Mesenchymal stem cell (in vitro differentiated cells and primary cell): Measurements from ENCODE around the gene ERGIC1.
A peak's percentile ranks its signal among the peaks of the same experiment; 100 is the strongest.
"Not testable (repeated sequence)": the region's sequence is repeated elsewhere in the genome, so short reads cannot be mapped to it uniquely, and the experiment has no call there.

Experiments used
- DNase-seq: peaks from one replicate; pipeline ENCODE4 v3.0.0-alpha.2; 2013
- H2AFZ ChIP-seq: one replicate; pipeline ENCODE4 v1.6.1; 2013; ENCODE audit warnings: low read depth, mild to moderate bottlenecking, control low read depth, inconsistent platforms, low read length, moderate library complexity
- H2AK5ac ChIP-seq: 2 replicates; pipeline ENCODE4 v1.6.1; 2013; ENCODE audit warnings: low read length, moderate library complexity, mild to moderate bottlenecking, inconsistent platforms; ENCODE audit not compliant: severe bottlenecking
- H2BK120ac ChIP-seq: one replicate; pipeline ENCODE4 v1.6.1; 2013; ENCODE audit warnings: low read depth, mild to moderate bottlenecking, inconsistent platforms, low read length, moderate library complexity
- H2BK12ac ChIP-seq, 2 experiments: one replicate each; pipeline ENCODE4 v1.6.1; 2013; ENCODE audit warnings: inconsistent platforms in 2 of 2, low read length in 2 of 2, mild to moderate bottlenecking in 2 of 2, moderate library complexity in 2 of 2, control low read depth in 1 of 2
- H2BK15ac ChIP-seq: one replicate; pipeline ENCODE4 v1.6.1; 2013; ENCODE audit warnings: mild to moderate bottlenecking, low read depth, inconsistent platforms; ENCODE audit not compliant: poor library complexity, severe bottlenecking
- H2BK5ac ChIP-seq: 2 replicates; pipeline ENCODE4 v1.6.1; 2013; ENCODE audit warnings: low read depth, mild to moderate bottlenecking, low read length, control low read depth, inconsistent platforms; ENCODE audit not compliant: poor library complexity, severe bottlenecking
- H3K14ac ChIP-seq, 2 experiments: one replicate each; pipeline ENCODE4 v1.6.1; 2013; ENCODE audit warnings: inconsistent platforms in 2 of 2, low read length in 2 of 2, control low read depth in 1 of 2, mild to moderate bottlenecking in 1 of 2, moderate library complexity in 1 of 2
- H3K18ac ChIP-seq, 2 experiments: one replicate each; pipeline ENCODE4 v1.6.1; 2013; ENCODE audit warnings: inconsistent platforms in 2 of 2, low read length in 2 of 2, control low read depth in 1 of 2, low read depth in 1 of 2, mild to moderate bottlenecking in 1 of 2
- H3K23ac ChIP-seq, 2 experiments: one replicate each; pipeline ENCODE4 v1.6.1; 2013; ENCODE audit warnings: inconsistent platforms in 2 of 2, low read length in 2 of 2, mild to moderate bottlenecking in 2 of 2, moderate library complexity in 2 of 2, control low read depth in 1 of 2
- H3K27ac ChIP-seq: 2 replicates; pipeline ENCODE4 v1.5.1; 2013; ENCODE audit warnings: mild to moderate bottlenecking, moderate library complexity, low read length, control low read depth, inconsistent platforms; ENCODE audit not compliant: poor library complexity, severe bottlenecking
- H3K27me3 ChIP-seq, 2 experiments: 2 replicates each; pipeline versions ENCODE4 v1.6.1 to v1.7.0; 2013; ENCODE audit warnings: low read length in 2 of 2, mild to moderate bottlenecking in 2 of 2, moderate library complexity in 2 of 2, control low read depth in 1 of 2, inconsistent platforms in 1 of 2; ENCODE audit not compliant: control insufficient read depth in 1 of 2, insufficient read depth in 1 of 2
- H3K36me3 ChIP-seq, 2 experiments: 2 replicates each; pipeline versions ENCODE4 v1.6.1 to v1.7.0; 2013; ENCODE audit warnings: low read length in 2 of 2, control low read depth in 1 of 2, inconsistent platforms in 1 of 2, low read depth in 1 of 2, mild to moderate bottlenecking in 1 of 2; ENCODE audit not compliant: insufficient read depth in 2 of 2, control insufficient read depth in 1 of 2
- H3K4ac ChIP-seq, 2 experiments: one replicate each; pipeline ENCODE4 v1.6.1; 2013; ENCODE audit warnings: inconsistent platforms in 2 of 2, low read length in 2 of 2, mild to moderate bottlenecking in 2 of 2, moderate library complexity in 2 of 2, control low read depth in 1 of 2, low read depth in 1 of 2
- H3K4me1 ChIP-seq: 2 replicates; pipeline ENCODE4 v1.6.1; 2013; ENCODE audit warnings: low read depth, low read length, control low read depth; ENCODE audit not compliant: control insufficient read depth, insufficient read depth
- H3K4me2 ChIP-seq: 2 replicates; pipeline ENCODE4 v1.6.1; 2013; ENCODE audit warnings: low read length, mild to moderate bottlenecking, inconsistent platforms; ENCODE audit not compliant: poor library complexity, severe bottlenecking
- H3K4me3 ChIP-seq, 2 experiments: 2 replicates each; pipeline versions ENCODE4 v1.5.1 to v1.7.0; 2013; ENCODE audit warnings: low read length in 2 of 2, mild to moderate bottlenecking in 2 of 2, control low read depth in 1 of 2, low read depth in 1 of 2; ENCODE audit not compliant: insufficient read depth in 1 of 2
- H3K79me1 ChIP-seq: replicated peaks from 2 replicates; pipeline ENCODE4 v1.6.1; 2013; ENCODE audit warnings: mild to moderate bottlenecking, control low read depth, low read length, inconsistent platforms; ENCODE audit not compliant: poor library complexity, severe bottlenecking
- H3K9ac ChIP-seq: 2 replicates; pipeline ENCODE4 v1.7.0; 2013; ENCODE audit warnings: mild to moderate bottlenecking, low read length, moderate library complexity
- H3K9me3 ChIP-seq: 2 replicates; pipeline ENCODE4 v1.7.0; 2013; ENCODE audit warnings: mild to moderate bottlenecking, low read length; ENCODE audit not compliant: control insufficient read depth
- H4K8ac ChIP-seq: one replicate; pipeline ENCODE4 v1.6.1; 2013; ENCODE audit warnings: inconsistent platforms, mild to moderate bottlenecking, low read length, moderate library complexity
- H4K91ac ChIP-seq: one replicate; pipeline ENCODE4 v1.6.1; 2013; ENCODE audit warnings: mild to moderate bottlenecking, low read length, inconsistent platforms
- WGBS: methylation state at CpG from one replicate; pipeline ENCODE4 v1.1.7; 2013; ENCODE audit warnings: mixed read lengths; 5-methylcytosine and 5-hydroxymethylcytosine counted together

ERGIC1 gene

DNA sequence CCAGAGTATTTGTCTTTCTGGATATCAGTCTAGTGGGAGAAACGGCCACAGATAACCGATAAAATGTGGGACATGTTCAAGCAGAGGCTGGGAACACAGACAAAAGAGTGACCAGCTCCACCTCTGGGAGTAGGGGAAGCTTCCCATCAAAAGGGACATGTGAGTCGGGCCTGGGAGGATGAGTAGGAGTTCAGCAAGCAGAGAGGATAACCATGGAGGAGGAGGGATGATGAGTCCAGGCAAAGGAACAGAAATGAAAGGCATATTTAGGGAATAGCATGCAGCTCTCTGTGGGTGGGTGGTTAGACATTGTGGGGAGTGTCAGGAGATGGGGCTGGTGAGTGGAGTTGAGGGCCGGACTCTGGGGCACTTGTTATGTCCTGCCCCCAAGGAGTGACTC lies 61.5 kb downstream of the ERGIC1 start:
- Histone ChIP-seq H3K79me1 (peaks cover 16% of the 10 kb centered on the region), H3K9me3 (no peaks in the 10 kb centered on the region), H3K36me3 (peaks cover 23 to 62% of the 10 kb centered on the region in 2 experiments), H3K14ac (no peak overlapping the region), H2BK5ac (no peak overlapping the region), H3K9ac (no peak overlapping the region), H3K4me3 (no peak overlapping the region), H2BK12ac (no peak overlapping the region), H2BK120ac (no peak overlapping the region), H3K4me2 (no peak overlapping the region), H2AFZ (no peak overlapping the region), H2AK5ac (peak overlapping the region; percentile 75), H3K4ac (no peak overlapping the region), H3K23ac (no peak overlapping the region), H3K27ac (no peak overlapping the region), H4K8ac (no peak overlapping the region), H3K18ac (no peak overlapping the region), H3K27me3 (no peaks in the 10 kb centered on the region), H4K91ac (no peak overlapping the region), H2BK15ac (no peak overlapping the region), H3K4me1 (peaks cover 31% of the 10 kb centered on the region)
- DNase-seq: no peak
- 95% methylated on average over 4 of the region's 4 CpGs for WGBS

DNA sequence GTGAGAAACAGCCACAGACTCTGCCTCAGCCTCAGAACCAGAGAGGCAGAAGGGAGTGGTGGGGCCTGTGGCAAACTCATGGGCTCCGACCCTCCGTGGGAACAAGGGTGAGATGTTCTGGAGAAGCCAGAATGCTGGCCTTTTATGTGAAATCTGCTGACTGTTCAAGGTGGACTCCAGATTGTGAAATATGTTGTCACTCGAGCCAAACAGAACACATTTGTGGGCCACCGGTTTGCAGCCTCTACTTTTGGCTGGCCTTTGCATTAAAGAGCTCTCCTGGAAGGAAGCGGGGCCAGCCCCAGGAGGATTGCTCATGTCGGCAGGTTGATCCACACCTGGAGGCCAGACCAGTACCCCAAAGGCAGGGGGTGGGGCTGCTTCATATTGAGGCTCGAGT lies 62.4 kb downstream of the ERGIC1 start:
- H2BK5ac ChIP-seq: peak overlapping the region; percentile 59
- H2BK12ac ChIP-seq: peak overlapping the region; percentile 34 to 76
- no peak overlapping the region for H3K23ac ChIP-seq
- H2AFZ ChIP-seq: no peak overlapping the region
- H3K36me3 ChIP-seq: peaks cover 17 to 62% of the 10 kb centered on the region in 2 experiments
- DNase-seq: peak; percentile 30
- H3K9ac ChIP-seq: peak overlapping the region; percentile 90
- H3K4me1 ChIP-seq: peaks cover 36% of the 10 kb centered on the region
- no peaks in the 10 kb centered on the region for H3K9me3 ChIP-seq
- H2AK5ac ChIP-seq: peak overlapping the region; percentile 99
- peak overlapping the region in 1 of 2 experiments; percentile 24 for H3K4ac ChIP-seq
- H3K27ac ChIP-seq: peak overlapping the region; percentile 98
- peak overlapping the region; percentile 56 for H4K91ac ChIP-seq
- H3K27me3 ChIP-seq: no peaks in the 10 kb centered on the region
- H3K4me3 ChIP-seq: no peak overlapping the region
- WGBS: 91% methylated on average over 7 of the region's 7 CpGs
- no peak overlapping the region for H3K14ac ChIP-seq
- peaks cover 14% of the 10 kb centered on the region for H3K79me1 ChIP-seq
- no peak overlapping the region for H4K8ac ChIP-seq
- H2BK15ac ChIP-seq: no peak overlapping the region
- peak overlapping the region; percentile 24 for H2BK120ac ChIP-seq
- H3K18ac ChIP-seq: peak overlapping the region; percentile 61 to 68
- no peak overlapping the region for H3K4me2 ChIP-seq

DNA sequence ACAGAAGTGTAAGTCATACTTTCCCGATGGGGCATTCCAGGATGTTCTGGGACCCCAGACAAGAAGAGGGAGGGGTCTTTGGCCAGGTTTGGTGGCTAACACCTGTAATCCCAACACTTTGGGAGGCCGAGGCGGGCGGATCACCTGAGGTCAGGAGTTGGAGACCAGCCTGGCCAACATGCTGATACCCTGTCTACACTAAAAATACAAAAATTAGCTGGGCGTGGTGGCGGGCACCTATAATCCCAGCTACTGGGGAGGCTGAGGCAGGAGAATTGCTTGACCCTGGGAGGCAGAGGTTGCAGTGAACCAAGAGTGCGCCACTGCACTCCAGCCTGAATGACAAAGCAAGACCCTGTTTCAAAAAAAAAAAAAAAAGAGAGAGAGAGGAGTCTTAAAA lies 63.0 kb downstream of the ERGIC1 start:
- not testable (repeated sequence) for H3K4me2 ChIP-seq, DNase-seq, H4K8ac ChIP-seq, H3K27me3 ChIP-seq, H2BK15ac ChIP-seq, H2BK120ac ChIP-seq, H3K9me3 ChIP-seq, H2AFZ ChIP-seq, H3K14ac ChIP-seq, H3K23ac ChIP-seq
- Histone ChIP-seq H2BK5ac (peak overlapping the region; percentile 85), H3K4me1 (peaks cover 42% of the 10 kb centered on the region), H3K4ac (peak overlapping the region in 1 of 2 experiments; percentile 24), H3K79me1 (peaks cover 14% of the 10 kb centered on the region), H3K4me3 (peak overlapping the region in 1 of 2 experiments; percentile 45), H2BK12ac (peak overlapping the region in 1 of 2 experiments; percentile 76), H2AK5ac (peak overlapping the region; percentile 99), H3K18ac (peak overlapping the region in 1 of 2 experiments; percentile 68), H3K36me3 (peaks cover 21 to 65% of the 10 kb centered on the region in 2 experiments), H3K27ac (peak overlapping the region; percentile 98), H4K91ac (peak overlapping the region; percentile 29), H3K9ac (peak overlapping the region; percentile 90)
- 90% methylated on average over 4 of the region's 7 CpGs for WGBS

DNA sequence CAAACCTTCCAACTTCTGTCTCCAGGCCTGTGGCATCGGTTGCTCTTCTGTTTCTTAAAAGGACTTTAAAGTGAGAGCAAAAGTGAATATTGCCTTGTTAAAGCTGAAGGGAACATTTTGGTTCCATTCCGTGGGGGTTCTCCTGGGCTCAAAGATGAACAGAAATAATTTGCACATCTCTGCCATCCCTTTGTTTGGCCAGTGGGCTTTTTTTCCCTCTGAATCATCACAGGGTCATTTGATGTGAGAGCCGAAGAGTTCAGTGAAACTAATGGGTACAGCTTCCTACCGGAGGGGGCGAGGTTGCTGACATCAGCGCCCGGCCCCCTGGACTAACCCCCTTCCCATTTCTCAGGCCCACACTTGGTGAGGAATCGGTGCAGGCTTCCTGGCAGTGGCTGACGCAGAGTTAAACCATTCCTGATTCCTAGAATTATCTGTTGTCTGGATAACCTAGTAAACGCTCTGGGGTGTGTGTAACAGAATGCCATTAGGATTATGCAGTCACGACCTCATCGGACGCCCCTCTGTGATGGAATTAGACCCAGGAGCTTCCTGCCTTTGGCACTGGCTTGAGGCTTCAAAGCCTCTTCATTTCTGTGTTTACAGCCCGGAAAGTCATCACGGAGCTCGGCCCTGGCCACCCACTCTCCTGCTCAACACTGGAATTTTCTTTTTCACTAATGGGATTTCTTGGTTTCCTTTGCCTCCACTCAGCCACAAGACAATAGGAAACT lies 63.6 kb downstream of the ERGIC1 start:
- peak overlapping the region; percentile 71 to 96 for H3K18ac ChIP-seq
- H3K4me2 ChIP-seq: peak overlapping the region; percentile 3
- H3K4ac ChIP-seq: peak overlapping the region; percentile 24 to 92
- H4K91ac ChIP-seq: no peak overlapping the region
- no peak overlapping the region for H2AFZ ChIP-seq
- H3K79me1 ChIP-seq: peaks cover 14% of the 10 kb centered on the region
- peak overlapping the region in 1 of 2 experiments; percentile 45 for H3K4me3 ChIP-seq
- H3K9me3 ChIP-seq: no peaks in the 10 kb centered on the region
- peak overlapping the region; percentile 50 for H2BK120ac ChIP-seq
- H3K14ac ChIP-seq: no peak overlapping the region
- peak overlapping the region; percentile 98 for H2BK5ac ChIP-seq
- peak overlapping the region; percentile 64 for H4K8ac ChIP-seq
- H3K9ac ChIP-seq: peak overlapping the region; percentile 90
- peak overlapping the region; percentile 26 for H2AK5ac ChIP-seq
- DNase-seq: peak; percentile 98
- H3K4me1 ChIP-seq: peaks cover 46% of the 10 kb centered on the region
- H3K23ac ChIP-seq: no peak overlapping the region
- no peaks in the 10 kb centered on the region for H3K27me3 ChIP-seq
- peaks cover 22 to 64% of the 10 kb centered on the region in 2 experiments for H3K36me3 ChIP-seq
- peak overlapping the region; percentile 38 for H2BK15ac ChIP-seq
- peak overlapping the region; percentile 98 for H3K27ac ChIP-seq
- 10% methylated on average over 15 of the region's 16 CpGs for WGBS
- peak overlapping the region in 1 of 2 experiments; percentile 91 for H2BK12ac ChIP-seq
